Measurements from ENCODE around the gene LENG8. TPM values are rescaled to one million over a fixed set of nuclear protein-coding genes. Genes with fewer than 3 reads are reported as not detected.
A peak's percentile ranks its signal among the peaks of the same experiment; 100 is the strongest.
"Not testable (repeated sequence)": the region's sequence is repeated elsewhere in the genome, so short reads cannot be mapped to it uniquely, and the experiment has no call there.

The LENG8 gene
- total RNA-seq, 1 donor from 2014 or later: 48.5 TPM

DNA sequence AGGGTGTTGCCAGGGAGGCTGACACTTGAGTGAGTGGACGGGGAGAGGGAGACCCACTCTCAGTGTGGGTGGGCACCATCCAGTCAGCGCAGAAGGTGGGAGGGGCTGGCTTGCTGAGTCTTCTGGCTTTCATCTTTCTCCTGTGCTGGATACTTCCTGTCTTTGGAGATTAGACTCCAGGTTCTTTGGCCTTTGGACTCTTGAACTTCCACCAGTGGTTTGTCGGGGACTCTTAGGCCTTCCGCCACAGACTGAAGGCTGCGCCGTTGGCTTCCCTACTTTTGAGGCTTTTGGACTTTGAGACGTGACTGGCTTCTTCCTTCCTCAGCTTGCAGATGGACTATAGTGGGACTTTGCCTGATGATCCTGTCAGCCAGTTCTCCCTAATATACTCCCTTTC is 4.3 kb upstream of the LENG8 start:
- no peak for DNase-seq

DNA sequence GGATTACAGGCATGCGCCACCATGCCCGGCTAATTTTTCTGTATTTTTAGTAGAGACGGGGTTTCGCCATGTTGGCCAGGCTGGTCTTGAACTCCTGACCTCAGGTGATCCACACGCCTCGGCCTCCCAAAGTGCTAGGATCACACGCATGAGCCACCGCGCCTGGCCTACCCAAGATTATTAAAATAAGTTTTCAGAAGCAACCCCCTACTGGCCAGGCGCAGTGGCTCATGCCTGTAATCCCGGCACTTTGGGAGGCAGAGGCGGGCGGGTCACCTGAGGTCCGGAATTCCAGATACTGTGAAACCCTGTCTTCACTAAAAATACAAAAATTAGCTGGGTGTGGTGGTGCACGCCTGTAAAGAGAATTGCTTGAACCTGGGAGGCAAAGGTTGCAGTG is 2.6 kb upstream of the LENG8 start:
- DNase-seq: not testable (repeated sequence)

DNA sequence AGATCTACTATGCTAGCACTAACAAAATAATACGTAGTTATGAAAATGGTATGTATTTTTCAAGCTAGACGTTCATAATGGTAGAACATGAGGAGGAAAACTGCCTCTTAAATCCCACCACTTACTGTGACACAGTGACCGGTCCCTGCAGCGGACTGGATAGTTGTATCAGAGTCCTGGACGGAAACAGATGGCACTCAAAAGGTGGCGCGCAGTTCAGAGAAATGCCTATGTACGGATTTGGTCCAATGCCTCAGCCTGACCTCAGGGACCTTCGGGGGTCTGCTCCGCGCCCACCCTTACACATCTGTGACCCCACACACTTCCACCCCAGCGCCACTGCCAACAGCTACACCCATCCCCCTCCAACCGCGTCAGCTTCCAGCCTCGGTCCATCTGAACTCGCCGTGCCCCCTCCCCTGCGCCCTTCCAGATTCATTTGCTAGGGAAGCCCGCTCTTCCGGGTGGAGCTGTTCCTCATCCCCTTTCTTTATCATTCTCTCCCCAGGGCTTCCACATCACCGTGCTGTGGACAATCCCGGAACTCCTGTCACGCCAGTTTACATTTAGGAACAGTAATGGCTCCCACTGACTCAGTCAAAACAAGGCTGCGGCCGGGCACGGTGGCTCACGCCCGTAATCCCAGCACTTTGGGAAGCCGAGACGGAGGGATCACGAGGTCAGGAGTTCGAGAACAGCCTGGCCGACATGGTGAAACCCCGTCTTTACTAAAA is 792 bp upstream of the LENG8 start:
- peak; percentile 71 for DNase-seq

DNA sequence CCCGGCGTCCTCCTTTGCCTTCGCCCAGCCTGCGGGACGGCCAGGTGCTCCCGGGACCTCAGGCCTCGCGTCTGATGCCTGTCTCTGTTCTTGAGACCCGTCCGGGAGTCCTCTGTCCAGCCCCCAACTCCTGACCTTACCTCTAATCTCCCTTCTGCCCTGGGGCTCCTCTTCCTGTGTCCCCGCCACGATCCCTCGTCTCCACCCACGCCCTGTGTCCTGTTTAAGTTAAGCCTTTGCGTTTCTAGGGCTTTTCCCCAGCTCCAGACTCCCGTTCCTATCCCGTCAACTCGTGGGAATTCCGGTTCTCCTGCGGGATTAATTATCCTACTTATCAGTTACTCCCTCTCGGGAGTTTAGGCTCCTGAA is 686 bp downstream of the LENG8 start:
- DNase-seq: no peak

DNA sequence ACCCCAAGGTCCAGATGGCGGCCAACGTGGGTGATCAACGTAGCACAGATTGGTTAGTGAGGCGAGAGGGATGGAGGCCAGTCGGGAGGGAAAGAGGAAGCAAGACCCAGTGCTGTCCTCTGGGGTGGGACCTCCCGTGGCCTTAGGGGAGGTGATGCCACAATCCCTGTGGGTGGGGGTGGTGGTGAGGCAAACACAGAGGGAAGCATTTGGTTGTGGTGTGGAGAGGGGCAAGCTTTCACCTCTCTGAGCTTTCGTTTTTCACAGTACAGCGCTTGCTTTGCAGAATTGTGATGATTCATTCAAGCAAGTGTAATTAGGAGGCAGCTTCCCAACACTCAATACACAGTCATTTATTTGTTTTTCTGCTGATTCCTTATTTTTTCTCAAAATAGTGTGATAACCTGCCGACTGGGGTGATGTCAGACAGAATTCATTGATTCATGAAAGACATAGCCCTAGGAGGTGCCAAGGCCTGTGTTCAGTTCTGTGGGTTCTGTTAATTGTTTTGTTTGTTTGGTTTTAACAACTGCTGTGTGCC is 2.4 kb downstream of the LENG8 start:
- no peak for DNase-seq

DNA sequence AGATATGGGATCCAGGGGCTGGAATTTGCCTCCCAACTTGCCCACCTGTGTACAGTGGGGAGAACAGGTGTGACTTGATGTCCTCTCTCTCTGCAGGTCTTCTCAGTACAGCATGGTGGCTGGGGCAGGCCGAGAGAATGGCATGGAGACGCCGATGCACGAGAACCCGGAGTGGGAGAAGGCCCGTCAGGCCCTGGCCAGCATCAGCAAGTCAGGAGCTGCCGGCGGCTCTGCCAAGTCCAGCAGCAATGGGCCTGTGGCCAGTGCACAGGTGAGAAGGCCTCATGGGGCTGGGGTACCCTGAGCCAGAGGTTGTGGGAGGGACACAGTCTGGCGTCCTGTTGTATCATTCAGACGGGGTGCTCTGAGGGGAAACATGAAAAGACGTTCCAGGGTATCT is 3.0 kb downstream of the LENG8 start:
- no peak for DNase-seq

DNA sequence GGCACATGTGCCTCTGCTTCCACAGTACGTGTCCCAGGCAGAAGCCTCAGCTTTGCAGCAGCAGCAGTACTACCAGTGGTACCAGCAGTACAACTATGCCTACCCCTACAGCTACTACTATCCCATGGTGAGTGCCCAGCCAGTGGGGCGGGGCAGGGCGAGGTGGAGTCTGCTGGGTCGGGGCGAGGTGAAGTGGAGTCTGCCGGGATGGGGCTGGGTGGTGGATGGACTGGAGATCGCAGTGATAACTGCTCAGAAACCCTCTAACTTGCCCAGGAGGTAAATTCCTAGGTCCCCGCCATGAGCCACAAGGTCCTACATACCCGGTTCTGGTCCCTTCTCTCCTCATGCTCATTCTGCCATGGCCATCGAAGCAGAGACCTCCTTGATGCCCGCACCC is 3.6 kb downstream of the LENG8 start:
- DNase-seq: no peak

DNA sequence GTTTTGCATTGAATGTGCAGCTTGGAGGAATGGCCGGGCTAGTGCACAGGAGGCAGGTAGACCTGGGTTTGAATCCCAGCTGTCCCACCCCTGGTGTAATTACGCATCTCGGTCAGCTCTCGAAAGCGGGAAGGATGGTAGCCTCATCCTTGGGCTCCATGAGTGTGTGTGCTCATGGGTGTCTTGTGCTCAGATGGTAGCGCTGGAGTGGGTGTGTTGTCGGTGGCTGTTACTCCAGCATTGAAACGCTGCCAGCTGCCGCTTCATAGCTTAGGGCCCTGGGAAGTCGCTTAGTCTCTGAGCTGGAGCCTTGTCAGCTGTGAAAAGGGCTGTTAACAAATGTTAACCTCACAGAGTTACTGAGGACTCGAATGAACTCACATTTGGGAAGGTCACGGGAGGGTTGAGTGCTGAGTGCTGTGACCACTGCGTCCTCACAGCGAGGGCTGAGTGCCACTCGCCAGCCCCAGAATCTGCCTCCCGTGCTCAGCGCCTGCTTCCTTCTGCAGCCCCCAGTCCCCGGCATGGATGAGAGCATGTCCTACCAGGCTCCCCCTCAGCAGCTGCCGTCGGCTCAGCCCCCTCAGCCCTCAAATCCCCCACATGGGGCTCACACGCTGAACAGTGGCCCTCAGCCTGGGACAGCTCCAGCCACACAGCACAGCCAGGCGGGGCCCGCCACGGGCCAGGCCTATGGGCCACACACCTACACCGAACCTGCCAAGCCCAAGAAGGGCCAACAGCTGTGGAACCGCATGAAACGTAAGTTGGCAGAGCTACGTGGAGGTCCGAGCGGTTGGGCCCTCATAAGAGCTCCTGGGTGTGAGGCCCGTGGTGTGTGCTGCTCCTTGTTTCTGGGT is 5.2 kb downstream of the LENG8 start:
- no peak for DNase-seq

DNA sequence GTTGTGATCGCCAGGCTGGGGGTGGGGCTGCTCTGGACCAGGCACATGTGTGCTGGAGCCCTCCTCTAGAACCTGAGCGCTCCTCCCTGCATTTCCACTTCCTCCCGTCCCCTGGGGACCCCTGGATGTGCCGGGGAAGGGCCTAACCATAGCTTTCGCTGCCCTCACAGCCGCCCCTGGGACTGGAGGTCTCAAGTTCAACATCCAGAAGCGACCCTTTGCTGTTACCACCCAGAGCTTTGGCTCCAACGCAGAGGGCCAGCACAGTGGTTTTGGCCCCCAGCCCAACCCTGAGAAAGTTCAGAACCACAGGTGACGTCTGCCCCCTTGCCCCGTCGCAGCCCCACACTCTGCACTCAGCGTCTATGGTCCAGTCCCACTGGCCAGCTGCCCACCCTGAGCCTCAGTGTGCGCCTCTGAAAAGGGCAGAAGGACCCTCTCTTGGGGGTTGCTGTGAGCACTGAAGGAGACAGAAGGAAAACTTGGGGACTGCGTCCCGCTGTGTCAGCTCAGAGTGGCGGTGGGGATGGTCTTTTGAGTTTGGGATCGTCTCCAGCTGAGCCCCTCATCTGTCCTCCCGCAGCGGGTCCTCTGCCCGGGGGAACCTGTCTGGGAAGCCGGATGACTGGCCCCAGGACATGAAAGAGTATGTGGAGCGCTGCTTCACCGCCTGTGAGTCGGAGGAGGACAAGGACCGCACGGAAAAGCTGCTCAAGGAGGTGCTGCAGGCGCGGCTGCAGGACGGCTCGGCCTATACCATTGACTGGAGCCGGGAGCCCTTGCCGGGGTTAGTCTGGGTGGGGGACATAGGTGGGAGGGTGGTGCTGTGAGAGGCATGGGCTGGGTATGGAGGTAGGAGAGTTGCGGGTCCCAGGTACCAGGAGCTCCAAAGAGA is 6.0 kb downstream of the LENG8 start:
- no peak for DNase-seq

DNA sequence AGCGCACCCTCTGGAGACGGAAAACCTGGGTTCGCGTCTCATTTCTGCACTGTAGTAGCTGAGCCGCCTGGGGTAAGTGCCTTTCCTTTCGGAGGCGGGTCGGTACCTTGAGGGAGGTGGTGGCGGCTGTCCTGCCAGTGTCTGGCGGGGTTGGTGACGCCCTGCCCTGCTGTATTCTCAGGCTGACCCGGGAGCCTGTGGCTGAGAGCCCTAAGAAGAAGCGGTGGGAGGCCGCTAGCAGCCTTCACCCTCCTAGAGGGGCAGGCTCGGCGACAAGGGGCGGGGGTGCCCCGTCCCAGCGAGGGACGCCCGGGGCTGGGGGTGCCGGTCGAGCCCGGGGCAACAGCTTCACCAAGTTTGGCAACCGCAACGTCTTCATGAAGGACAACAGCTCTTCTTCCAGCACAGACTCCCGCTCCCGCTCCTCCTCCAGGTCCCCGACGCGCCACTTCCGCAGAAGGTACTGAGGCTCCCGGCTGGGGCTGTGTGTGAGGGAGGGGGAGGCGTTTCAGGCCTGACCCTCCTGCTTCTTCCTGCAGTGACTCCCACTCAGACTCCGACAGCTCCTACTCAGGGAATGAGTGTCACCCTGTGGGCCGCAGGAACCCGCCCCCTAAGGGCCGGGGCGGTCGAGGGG is 6.9 kb downstream of the LENG8 start:
- no peak for DNase-seq

DNA sequence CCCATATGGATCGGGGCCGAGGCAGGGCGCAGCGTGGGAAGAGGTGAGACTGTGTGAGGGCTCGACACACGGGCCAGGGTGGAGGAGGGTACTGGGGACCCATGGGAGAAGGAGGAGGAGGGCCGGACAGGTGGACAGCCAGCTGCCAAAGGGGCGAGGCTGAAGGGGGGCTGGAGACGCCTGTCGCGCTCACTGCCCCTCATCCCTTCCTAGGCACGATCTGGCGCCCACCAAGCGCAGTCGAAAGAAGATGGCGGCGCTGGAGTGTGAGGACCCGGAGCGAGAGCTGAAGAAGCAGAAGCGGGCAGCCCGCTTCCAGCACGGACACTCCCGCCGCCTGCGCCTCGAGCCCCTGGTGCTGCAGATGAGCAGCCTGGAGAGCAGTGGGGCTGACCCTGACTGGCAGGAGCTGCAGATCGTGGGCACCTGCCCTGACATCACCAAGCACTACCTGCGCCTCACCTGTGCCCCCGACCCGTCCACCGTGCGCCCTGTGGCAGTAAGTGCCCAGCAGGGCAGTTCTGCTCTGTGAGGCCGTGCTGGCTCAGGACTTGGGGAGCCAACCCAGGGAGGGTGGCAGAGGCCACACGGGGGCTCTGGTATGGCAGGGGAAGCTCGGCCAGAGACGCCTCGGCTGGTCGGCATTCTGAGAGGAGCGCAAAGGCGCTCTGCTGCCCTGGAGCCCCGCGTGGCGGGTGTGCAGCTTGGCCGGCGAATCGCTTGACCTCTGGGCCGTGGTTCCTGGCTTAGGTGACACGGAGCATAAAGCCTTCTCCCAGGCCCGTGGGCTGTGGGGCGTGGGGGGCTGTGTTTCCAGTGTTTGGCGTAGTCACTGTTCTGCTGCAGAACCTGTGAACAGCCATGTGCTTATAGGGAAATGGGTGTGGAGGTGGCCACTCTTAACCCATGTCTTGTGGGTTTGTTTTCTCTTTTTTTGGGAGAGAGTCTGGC is 7.7 kb downstream of the LENG8 start:
- no peak for DNase-seq

DNA sequence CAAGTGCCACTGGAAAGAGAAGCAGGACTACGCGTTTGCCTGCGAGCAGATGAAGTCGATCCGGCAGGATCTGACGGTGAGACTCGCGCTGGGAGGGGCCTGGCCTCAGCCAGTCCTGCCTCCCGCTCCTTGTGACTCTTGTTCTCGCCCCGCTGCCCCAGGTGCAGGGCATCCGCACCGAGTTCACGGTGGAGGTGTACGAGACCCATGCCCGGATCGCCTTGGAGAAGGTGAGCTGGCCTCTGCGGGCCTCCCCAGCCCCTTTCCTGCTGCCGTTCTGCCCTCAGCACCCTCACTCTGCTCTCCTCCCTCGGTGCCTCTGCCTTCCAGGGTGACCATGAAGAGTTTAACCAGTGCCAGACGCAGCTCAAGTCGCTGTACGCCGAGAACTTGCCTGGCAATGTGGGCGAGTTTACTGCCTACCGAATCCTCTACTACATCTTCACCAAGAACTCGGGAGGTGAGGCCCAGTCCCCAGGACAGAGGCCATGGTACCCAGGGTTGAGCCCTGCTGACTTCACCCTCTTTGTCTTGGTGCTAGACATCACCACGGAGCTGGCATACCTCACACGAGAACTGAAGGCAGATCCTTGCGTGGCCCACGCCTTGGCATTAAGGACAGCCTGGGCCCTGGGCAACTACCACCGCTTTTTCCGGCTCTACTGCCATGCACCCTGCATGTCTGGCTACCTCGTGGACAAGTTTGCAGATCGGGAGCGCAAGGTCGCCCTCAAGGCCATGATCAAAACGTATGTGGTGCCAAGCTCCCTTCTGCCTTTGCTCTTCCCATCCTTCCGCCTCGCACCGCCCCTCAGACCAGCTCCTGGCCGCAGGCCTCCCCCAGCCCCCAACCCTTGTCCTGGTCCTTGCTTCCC is 9.0 kb downstream of the LENG8 start:
- no peak for DNase-seq

DNA sequence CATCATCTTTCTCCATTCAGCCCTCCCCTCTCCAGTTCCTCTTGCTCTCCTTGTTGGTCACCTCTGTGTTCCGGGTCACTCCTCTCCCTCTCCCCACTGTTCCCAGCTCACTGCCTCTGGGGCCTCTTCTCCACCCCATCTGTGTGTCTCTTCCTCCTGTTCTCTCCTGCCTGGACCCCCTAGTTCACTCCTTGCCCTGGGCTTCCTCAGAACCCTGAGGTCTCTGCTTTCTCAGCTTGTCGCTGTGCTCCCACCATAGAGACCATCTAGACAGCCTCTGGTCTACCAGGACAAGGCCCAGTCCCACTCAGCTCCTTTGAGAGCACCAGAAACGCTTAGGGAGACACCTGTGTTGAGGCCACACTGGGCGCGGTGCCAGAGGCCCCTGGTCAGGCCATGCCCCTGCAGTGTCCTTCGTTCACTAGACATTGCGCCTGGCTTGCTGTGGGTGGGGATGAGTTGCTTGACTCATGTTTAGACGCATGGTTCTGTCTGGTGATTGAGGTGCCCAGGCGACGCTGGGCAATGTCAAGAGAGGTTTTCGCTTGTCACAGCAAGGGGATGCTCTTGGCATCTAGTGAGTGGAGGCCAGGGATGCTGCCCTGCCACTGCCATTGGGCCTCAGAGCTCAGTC is 9.8 kb downstream of the LENG8 start:
- DNase-seq: no peak

DNA sequence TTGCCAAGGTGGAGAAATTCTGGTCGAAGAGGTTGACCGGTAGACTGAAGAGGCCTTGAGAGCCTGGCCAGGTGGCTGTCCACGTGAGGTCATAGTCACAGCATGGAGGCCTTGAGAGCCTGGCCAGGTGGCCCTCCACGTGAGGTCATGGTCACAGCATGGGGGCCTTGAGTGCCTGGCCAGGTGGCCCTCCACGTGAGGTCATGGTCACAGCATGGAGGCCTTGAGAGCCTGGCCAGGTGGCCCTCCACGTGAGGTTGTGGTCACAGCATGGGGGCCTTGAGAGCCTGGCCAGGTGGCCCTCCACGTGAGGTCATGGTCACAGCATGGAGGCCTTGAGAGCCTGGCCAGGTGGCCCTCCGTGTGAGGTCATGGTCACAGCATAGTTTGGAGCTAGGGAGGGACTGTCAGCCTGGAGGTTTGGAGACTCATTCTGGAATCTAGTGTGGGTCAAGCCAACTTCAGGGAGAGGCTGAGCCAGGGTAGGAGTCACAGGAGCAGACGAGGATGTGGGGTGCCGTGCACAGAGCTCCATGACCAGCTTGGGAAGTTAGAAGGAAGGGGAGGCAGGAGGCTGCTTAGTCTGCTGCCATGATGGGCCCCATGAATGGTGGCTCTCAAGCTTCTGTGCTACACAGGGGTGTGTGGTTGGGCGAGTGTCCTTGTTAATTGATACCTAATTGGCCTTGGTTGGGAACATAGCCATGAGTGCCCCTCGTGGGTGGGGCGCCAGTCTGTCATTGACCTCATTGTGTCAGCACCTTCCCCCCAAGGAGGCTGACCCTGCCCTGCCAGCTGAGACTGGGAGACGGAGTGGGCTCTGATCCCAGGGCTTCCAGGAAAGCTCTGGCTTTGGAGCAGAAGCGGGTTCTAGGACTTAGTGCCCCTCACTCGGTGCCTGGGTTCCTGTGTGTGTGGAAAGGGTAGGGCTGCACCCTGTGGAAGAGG is 10.6 kb downstream of the LENG8 start:
- no peak for DNase-seq

DNA sequence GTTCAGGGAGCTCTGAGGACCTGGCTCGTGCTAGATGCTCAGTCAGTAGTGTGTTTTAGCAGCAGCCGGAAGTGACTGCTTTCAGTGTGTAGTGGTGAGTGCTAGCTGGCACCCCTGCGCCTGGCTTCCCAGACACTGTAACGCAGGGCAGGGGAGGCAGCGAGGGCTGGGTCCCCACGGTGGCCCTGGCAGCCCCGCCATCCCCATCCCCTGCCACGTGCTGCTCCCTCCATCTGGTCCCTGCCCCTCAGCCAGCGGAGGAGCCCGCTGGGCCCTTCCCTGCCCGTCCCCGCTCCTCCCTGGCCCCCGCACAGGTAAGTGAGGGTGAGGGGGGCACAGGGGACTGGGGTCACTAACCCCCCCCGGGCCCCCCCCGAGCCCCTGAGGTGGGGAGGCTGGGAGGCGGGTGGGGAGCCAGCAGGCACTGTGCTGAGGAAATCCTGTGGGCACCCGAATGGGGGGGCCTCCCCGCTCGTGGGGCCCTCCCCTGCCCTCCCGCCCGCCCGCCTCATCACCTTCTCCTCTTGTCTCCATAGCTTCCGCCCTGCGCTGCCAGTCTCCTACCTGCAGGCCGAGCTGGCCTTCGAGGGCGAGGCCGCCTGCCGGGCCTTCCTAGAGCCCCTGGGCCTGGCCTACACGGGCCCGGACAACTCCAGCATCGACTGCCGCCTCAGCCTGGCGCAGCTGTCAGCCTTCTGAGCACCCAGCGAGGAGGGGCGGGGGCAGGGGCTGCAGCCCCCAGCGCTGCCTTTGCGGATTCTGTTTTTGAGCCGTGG is 11.4 kb downstream of the LENG8 start:
- DNase-seq: no peak

DNA sequence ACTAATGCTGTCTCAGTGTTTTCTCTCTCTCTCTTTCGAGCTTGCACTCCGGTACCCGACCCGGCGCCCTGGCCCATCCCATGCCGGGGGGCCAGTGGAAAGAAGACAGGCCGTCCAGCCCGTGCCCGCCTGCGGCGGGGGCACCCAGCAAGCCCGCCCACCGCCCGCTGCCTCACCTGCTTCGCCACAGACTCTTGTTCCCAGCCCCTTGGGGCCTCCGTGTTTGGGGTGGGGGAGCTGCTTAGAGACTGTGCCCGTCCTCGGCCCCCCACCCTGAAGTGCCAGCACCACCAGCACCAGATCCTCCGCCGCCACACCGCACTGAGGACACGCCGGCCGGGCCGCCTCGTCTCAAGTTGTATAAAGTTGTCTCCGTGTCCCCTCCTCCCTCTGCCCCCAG is 12.2 kb downstream of the LENG8 start:
- DNase-seq: no peak

DNA sequence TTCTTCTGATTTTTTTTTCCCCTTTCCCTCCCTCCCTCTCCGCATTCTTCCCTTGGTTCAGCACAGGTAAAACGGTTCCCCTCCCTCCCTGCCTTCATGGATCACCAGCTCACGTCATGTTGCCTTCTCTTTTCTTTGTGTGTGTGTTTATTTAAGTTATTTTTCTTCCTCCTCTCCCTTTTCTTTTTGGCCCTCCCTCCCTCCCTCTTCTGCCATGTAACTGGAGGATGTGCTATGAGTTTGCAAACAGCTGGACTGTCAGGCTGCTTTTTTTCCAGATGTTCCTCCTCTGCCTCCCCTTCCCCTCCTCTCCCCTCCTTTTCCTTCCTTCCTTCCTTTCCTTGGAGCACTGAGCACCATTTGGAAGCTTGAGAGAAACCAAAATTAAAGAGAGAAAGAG is 12.6 kb downstream of the LENG8 start:
- peak; percentile 43 for DNase-seq
